Purkinje cell (primary cell): ENCODE results near the gene HSPA1A. TPM values are rescaled to one million over a fixed set of nuclear protein-coding genes. Genes with fewer than 3 reads are reported as not detected.

Experiments used
- polyA plus RNA-seq: library from polyadenylated mRNA; unstranded; fragments of >200 nt; fragmentation: Nextera tagmentation; gene quantifications from 2 replicates; pipeline ENCODE4 v1.2.1, GENCODE V29; 2014

The HSPA1A gene
- 3.4 and 5.1 TPM in 2 replicates for polyA plus RNA-seq

GRCh38 chr6:31815025-31815838, at the start of gene HSPA1A, which contains the start of gene HSPA1L:
HSPA1A (plus strand) TSS chr6:31815543; CDS start chr6:31815757, 214 bp downstream.
HSPA1L (minus strand) TSS chr6:31815283; CDS start chr6:31811972, 3,311 bp downstream.

GRCh38 chr6:31776989-31777666, 38.2 kb upstream of the HSPA1A start, which contains the start of gene VWA7:
VWA7 (minus strand) TSS chr6:31777328; CDS start chr6:31776779, 549 bp downstream.

GRCh38 chr6:31795616-31796298, 19.6 kb upstream of the HSPA1A start, which contains the start of gene VARS1:
VARS1 (minus strand) TSS chr6:31795752; CDS start chr6:31795217, 535 bp downstream.

GRCh38 chr6:31806470-31807272, 8.7 kb upstream of the HSPA1A start, which contains the start of gene LSM2:
LSM2 (minus strand) TSS chr6:31806966; CDS start chr6:31806757, 209 bp downstream.

GRCh38 chr6:31827286-31828079, 12.1 kb downstream of the HSPA1A start, which contains the start of gene HSPA1B:
HSPA1B (plus strand) TSS chr6:31827738; CDS start chr6:31827951, 213 bp downstream.

GRCh38 chr6:31862344-31863235, 47.2 kb downstream of the HSPA1A start, which contains the start of gene NEU1:
NEU1 (minus strand) TSS chr6:31862821; CDS start chr6:31862776, 45 bp downstream.

Other genes starting within 250 kb of the HSPA1A start
- gene LTA, start 243.3 kb upstream of the HSPA1A start, polyA plus RNA-seq, result not detected in 2 replicates
- gene TNF, start 240.0 kb upstream of the HSPA1A start, polyA plus RNA-seq, result not detected in 2 replicates
- gene LTB, start 233.1 kb upstream of the HSPA1A start, polyA plus RNA-seq, result not detected in 2 replicates
- gene LST1, start 229.3 kb upstream of the HSPA1A start, polyA plus RNA-seq, result not detected in 2 replicates
- gene NCR3, start 222.5 kb upstream of the HSPA1A start, polyA plus RNA-seq, result not detected in 2 replicates
- 2.7 TPM in 1 of 2 replicates, not detected in the other for gene AIF1, start 200.3 kb upstream of the HSPA1A start, polyA plus RNA-seq
- 3.7 and 3.8 TPM in 2 replicates for gene PRRC2A, start 194.8 kb upstream of the HSPA1A start, polyA plus RNA-seq
- gene BAG6, start 162.9 kb upstream of the HSPA1A start, polyA plus RNA-seq, result 16.0 and 30.8 TPM in 2 replicates
- 1.8 and 2.4 TPM in 2 replicates for gene APOM, start 159.6 kb upstream of the HSPA1A start, polyA plus RNA-seq
- 0.39 and 1.3 TPM in 2 replicates for gene C6orf47, start 154.8 kb upstream of the HSPA1A start, polyA plus RNA-seq
- gene GPANK1, start 150.5 kb upstream of the HSPA1A start, polyA plus RNA-seq, result 3.1 and 4.2 TPM in 2 replicates
- gene CSNK2B, start 149.5 kb upstream of the HSPA1A start, polyA plus RNA-seq, result 299 and 301 TPM in 2 replicates
- 0.24 and 1.8 TPM in 2 replicates for gene LY6G5B, start 145.6 kb upstream of the HSPA1A start, polyA plus RNA-seq
- 0.29 and 2.4 TPM in 2 replicates for gene LY6G5C, start 134.5 kb upstream of the HSPA1A start, polyA plus RNA-seq
- 67.3 and 71.0 TPM in 2 replicates for gene ABHD16A, start 112.2 kb upstream of the HSPA1A start, polyA plus RNA-seq
- not detected in 2 replicates for gene LY6G6F, start 108.7 kb upstream of the HSPA1A start, polyA plus RNA-seq
- gene LY6G6D, start 100.2 kb upstream of the HSPA1A start, polyA plus RNA-seq, result not detected in 2 replicates
- not detected in 2 replicates for gene LY6G6C, start 93.8 kb upstream of the HSPA1A start, polyA plus RNA-seq
- not detected in 2 replicates for gene MPIG6B, start 92.2 kb upstream of the HSPA1A start, polyA plus RNA-seq
- 2.6 and 7.7 TPM in 2 replicates for gene DDAH2, start 86.2 kb upstream of the HSPA1A start, polyA plus RNA-seq
- gene CLIC1, start 79.0 kb upstream of the HSPA1A start, polyA plus RNA-seq, result 1.2 and 1.3 TPM in 2 replicates
- gene MSH5, start 75.5 kb upstream of the HSPA1A start, polyA plus RNA-seq, result not detected in 2 replicates
- gene SAPCD1, start 52.9 kb upstream of the HSPA1A start, polyA plus RNA-seq, result not detected in 2 replicates
- 3.1 TPM in 1 of 2 replicates, not detected in the other for gene VWA7, start 38.2 kb upstream of the HSPA1A start, polyA plus RNA-seq
- 5.9 and 6.1 TPM in 2 replicates for gene VARS1, start 19.8 kb upstream of the HSPA1A start, polyA plus RNA-seq
- gene LSM2, start 8.6 kb upstream of the HSPA1A start, polyA plus RNA-seq, result 26.3 and 31.0 TPM in 2 replicates
- 0.76 and 1.6 TPM in 2 replicates for gene HSPA1L, start 260 bp upstream of the HSPA1A start, polyA plus RNA-seq
- gene HSPA1B, start 12.2 kb downstream of the HSPA1A start, polyA plus RNA-seq, result 0.20 and 1.7 TPM in 2 replicates
- 15.2 and 16.1 TPM in 2 replicates for gene NEU1, start 47.3 kb downstream of the HSPA1A start, polyA plus RNA-seq
- not detected in 2 replicates for gene SLC44A4, start 63.5 kb downstream of the HSPA1A start, polyA plus RNA-seq
- 5.9 and 11.4 TPM in 2 replicates for gene EHMT2, start 82.2 kb downstream of the HSPA1A start, polyA plus RNA-seq
- gene ZBTB12, start 86.5 kb downstream of the HSPA1A start, polyA plus RNA-seq, result not detected in 2 replicates
- gene C2, start 112.2 kb downstream of the HSPA1A start, polyA plus RNA-seq, result 1.2 TPM in 1 of 2 replicates, not detected in the other
- 0.34 TPM in 1 of 2 replicates, not detected in the other for gene CFB, start 130.6 kb downstream of the HSPA1A start, polyA plus RNA-seq
- 18.1 and 30.7 TPM in 2 replicates for gene NELFE, start 143.4 kb downstream of the HSPA1A start, polyA plus RNA-seq
- gene SKIC2, start 143.6 kb downstream of the HSPA1A start, polyA plus RNA-seq, result 8.0 and 11.7 TPM in 2 replicates
- 9.6 and 21.2 TPM in 2 replicates for gene DXO, start 156.6 kb downstream of the HSPA1A start, polyA plus RNA-seq
- gene C4A, start 166.5 kb downstream of the HSPA1A start, polyA plus RNA-seq, result not detected in 2 replicates
- gene C4B, start 199.3 kb downstream of the HSPA1A start, polyA plus RNA-seq, result not detected in 2 replicates
- 0.20 TPM in 1 of 2 replicates, not detected in the other for gene CYP21A2, start 222.9 kb downstream of the HSPA1A start, polyA plus RNA-seq